T-helper 2 cell treated with Interferon-gamma antibody and Interleukin-4, amounts not matched to agents 100 ng/mL and 5 ng/mL, for 36 hours (primary cell): ENCODE data around the gene SLC22A23. TPM values are rescaled to one million over a fixed set of nuclear protein-coding genes. Genes with fewer than 3 reads are reported as not detected.
"Not testable (repeated sequence)": the region's sequence is repeated elsewhere in the genome, so short reads cannot be mapped to it uniquely, and the experiment has no call there.

Experiments
- intact Hi-C: fragments of 100-400 bp; cut with micrococcal nuclease; formaldehyde crosslinking; loops from one replicate; pipeline ENCODE4 v1.15.1; 2023
- total RNA-seq: library from RNA; stranded (reverse); gene quantifications from 2 replicates; pipeline ENCODE4 v1.2.3, GENCODE V29; 2022

The SLC22A23 gene
- total RNA-seq, 1 donor from 2014 or later: 0.27 TPM

DNA sequence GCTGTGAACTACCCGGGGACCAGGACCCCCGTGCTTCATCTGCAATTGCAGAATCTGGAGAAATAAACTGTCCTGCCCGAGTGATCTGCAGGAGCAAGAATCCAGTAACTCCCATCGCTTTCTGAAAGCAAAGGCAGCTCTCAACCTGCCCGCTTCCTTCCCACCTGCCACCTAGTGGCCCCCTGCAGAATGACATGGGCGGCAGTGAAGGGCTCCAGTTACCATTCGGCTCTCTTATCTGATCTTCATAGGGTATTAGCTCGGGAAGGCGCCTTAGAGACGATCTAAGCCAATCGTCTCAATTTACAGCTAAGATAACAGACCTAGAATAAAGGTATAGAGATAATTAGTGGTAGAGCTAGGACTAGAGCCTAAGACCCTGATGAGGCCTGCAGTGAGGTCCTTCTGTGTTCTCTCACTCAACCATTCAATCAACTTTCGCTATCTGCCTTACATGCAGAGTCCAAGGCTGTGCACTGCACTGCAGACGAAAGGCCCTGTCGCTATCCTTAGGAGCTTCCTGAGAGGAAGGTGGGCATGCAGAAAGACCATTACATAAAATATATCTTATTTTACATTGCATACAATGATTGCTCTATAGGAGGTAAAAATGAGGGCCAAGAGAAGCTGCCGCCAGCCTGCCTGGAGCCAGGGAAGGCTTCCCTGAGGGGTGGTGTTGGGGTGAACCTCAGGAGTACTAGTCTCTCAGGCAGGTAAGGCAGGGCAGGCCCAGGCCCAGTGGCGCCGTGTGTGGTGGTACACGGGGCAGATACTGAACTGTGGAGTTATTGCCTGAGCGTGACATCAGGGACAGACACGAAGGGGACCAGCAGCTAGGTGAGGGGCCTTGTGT, 205.2 kb downstream of the SLC22A23 start:
- intact Hi-C loops: loop anchor here (1.0 to 10.0 kb wide), 5 partner anchors 91 to 487 kb away; partner anchors contain the start of genes NQO2, RIPK1 and WRNIP1

DNA sequence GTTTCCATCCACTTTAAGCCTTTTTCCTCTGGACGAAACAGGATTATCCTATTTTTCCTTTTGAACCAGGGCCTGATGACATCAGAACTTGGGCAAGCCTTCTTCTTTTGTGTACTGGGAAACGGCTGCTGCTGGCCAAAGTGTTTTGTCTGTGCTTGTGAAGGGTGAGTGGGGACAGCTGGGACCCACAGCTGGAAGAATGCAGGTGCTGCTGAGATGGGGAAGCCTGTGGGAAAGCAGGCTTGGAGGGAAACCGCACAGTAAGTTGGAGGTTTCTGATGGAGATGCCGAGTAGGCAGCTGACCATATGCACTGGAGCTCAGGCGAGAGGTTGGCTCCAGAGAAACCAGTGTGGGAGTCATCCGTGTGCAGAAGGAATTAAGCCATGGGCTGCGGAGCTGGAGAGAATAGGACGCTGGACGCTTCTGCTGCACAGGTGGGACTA, 206.6 kb downstream of the SLC22A23 start:
- intact Hi-C loops: loop anchor here (2.0 to 10.0 kb wide), 4 partner anchors 89 to 485 kb away; partner anchors contain the start of genes NQO2, RIPK1 and WRNIP1

DNA sequence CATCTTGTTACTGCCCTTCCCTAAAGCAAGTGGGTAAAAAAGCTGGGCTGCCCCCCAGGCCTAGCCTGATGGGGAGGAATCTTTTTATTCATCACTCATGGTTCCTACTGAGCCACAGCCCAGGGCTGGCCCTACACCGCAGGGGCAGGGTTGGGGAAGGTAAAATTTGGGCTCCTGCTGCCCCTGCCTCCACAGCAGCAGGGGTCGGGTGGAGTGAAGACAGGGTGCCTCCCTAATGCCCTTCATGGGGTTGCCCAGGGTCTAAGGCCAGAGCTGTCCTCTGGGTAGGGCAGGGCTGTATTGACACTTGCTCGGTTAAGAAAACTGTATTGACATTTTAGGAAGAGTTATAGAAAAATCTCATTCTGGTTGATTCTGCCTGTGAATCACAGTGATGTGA, 207.0 kb downstream of the SLC22A23 start:
- intact Hi-C loops: loop anchor here (2.0 to 10.0 kb wide), 4 partner anchors 89 to 485 kb away; partner anchors contain the start of genes NQO2, RIPK1 and WRNIP1

GRCh38 chr6:3247255-3248146, 209.3 kb downstream of the SLC22A23 start:
- intact Hi-C loops: no loop called here

- intact Hi-C loops: no loop called here
Observed at GRCh38 chr6:3245216-3245615, 211.6 kb downstream of the SLC22A23 start.

DNA sequence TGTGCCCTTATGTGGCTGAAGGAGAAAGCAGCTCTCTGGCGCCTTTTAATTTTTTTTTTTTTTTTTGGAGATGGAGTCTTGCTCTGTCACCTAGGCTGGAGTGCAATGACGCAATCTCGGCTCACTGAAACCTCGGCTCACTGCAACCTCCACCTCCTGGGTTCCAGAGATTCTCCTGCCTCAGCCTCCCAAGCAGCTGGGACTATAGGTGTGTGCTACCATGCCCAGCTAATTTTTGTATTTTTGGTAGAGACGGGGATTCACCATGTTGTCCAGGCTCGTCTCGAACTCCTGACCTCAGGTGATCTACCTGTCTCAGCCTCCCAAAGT, 212.1 kb downstream of the SLC22A23 start:
- intact Hi-C loops: not testable (repeated sequence)

GRCh38 chr6:3244003-3244831, 212.6 kb downstream of the SLC22A23 start:
- intact Hi-C loops: no loop called here

- intact Hi-C loops: no loop called here
Observed at GRCh38 chr6:3242768-3243167, 214.1 kb downstream of the SLC22A23 start.

DNA sequence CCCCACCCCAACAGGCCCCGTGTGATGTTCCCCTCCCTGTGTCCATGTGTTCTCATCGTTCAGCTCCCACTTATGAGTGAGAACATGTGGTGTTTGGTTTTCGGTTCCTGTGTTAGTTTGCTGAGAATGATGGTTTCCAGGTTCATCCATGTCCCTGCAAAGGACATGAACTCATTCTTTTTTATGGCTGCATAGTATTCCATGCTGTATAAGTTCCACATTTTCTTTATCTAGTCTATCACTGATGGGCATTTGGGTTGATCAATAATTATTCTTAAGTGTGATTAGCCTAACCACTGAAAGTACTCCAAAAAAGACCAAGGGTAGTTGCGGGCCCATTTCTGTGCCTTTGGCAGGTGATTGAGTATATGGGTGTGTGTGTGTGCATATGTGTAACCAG, 215.1 kb downstream of the SLC22A23 start:
- intact Hi-C loops: not testable (repeated sequence)

DNA sequence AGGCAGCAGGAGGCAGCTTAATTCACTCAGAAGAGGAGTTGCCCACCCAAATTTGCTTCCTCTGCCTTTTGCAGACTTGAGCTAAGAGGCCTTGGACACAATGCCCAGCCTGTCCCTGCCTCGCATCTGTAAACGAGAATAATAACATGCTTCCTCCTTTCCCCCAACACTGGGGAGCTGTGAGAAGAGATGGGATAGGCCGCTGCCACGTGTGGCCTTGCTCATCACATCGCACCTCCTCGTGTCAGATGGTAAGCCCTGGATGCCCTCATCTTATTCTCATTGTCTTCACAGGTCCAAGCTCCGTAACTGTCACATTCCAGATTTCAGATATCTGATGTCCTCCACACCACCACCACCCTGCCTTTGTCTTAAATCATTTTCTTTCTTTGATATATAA, 216.3 kb downstream of the SLC22A23 start:
- intact Hi-C loops: no loop called here

DNA sequence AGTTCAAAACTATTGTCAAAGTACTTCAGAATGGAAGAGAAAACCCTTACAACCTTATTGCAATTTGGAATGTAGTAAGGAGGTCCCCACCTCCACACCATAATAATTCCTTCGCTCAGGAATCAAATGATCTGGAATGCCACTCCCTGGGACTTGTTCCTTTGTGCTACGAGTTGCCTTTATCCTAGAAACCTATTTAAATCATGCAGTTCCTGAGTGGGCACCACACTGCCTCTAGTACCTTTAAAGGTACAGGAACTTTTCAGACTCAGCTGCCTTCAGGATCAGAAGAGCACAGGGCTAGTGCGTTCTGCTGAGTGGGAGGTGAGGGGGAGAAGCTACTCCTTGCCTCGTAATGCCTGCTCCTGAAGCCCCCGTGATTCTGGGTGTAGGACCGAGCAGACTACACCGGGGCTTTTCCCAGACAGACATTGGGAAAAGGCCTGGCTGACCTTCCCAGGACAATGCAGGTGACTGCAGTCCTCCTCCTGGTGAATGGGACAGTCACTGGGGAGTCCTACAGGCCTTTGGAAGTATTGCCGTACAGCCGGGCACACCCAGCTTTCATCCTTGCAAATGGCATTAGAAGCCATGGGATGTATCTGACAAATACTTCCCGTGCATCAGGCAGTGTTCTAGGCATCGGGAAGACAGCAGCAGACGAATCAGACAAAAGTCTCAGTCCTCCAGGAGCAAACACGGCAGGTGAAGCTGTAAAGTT, 217.6 kb downstream of the SLC22A23 start:
- intact Hi-C loops: no loop called here

GRCh38 chr6:3237761-3238662, 218.8 kb downstream of the SLC22A23 start:
- intact Hi-C loops: no loop called here

DNA sequence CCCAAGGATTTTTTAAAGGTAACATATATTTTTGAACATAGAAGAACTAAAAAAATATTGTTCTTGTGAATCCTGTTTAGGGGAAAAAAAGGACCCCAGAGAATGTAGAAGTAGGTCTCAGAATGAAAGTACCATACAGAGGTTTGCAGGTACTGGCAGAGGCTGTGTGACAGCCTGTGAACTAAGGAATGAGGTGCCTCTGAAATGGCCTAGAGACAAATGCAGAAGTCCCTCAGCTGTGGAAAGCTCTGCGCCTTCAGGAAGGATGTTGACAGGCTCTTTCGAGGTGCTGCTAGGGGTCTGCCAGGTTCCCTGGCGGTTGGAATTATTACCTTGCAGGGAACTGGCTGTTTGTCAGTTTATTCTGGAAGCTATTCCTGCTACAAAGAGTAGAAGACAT, 220.8 kb downstream of the SLC22A23 start:
- intact Hi-C loops: no loop called here

DNA sequence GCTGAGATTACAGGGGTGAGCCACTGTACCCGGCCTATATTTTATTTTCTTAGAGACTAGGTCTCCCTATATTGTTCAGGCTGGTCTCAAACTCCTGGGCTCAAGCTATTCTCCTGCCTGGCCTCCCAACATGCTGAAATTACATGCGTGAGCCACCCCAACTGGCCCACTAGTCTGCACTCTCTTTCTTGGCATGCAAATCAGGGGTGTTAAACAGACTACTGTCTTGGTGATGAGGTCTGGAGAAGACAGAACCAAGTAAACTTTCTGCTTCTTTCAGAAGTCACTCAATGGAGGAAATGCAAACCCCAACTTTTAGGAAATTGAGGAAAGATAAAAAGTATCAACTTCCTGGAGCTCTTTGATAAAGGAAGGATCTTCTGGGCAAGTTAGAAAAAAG, 221.4 kb downstream of the SLC22A23 start:
- intact Hi-C loops: no loop called here

DNA sequence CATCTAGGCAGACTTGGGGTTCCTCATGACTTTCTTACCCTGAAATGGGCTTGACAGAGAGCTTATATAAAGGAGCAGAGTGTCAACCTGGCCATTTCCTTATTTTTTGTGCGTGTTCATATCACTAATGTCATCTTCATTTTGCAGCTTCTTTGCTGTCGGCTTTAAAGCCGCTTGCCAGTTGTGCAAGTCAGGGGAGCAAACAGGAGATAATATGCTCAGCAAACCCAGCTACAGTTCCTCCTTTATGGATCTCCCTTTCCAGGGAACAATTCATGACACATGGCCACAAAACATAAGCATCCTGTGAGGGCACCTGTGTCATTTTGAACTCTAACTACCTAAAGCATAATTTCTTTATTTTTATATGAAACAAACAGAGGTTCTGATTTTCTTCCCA, 222.9 kb downstream of the SLC22A23 start:
- intact Hi-C loops: loop anchor here (5.0 kb wide), 1 partner anchor 1622 kb away; no protein-coding TSS in a partner anchor

DNA sequence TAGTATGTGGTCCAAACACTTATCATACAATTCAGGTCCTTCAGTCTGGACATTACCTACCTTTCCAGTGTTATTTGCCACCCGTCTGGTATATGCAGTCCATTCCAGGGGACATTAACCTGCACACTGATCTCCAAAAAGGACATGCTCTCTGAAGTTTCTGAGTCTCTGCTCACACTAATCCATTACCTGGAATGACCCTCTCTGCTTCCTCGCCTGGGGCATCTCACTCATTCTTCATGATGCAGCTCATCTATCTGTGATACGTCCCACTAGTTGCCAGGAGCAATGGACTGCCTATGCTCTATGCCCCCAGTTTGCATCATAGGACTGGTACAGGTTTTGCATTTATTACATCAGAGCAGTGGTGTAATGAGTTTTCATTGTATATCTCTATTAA, 223.5 kb downstream of the SLC22A23 start:
- intact Hi-C loops: loop anchor here (5.0 kb wide), 1 partner anchor 1621 kb away; no protein-coding TSS in a partner anchor

- intact Hi-C loops: loop anchor here (5.0 kb wide), 1 partner anchor 1620 kb away; no protein-coding TSS in a partner anchor
Observed at GRCh38 chr6:3232017-3232945, 224.6 kb downstream of the SLC22A23 start.
